ENCODE measurements around the gene DPYSL3.

The DPYSL3 gene

GRCh38 chr5:147361441-147362175 is 148.3 kb downstream of the DPYSL3 start:
- Histone ChIP-seq H3K4me3 (replicated peaks; ENCODE audit: low read depth, low read length) (no peak overlapping the region), H3K27me3 (replicated peaks; ENCODE audit: control insufficient read depth, insufficient read depth, low read length) (no peaks in the 10 kb centered on the region), H3K36me3 (ENCODE audit: control insufficient read depth, insufficient read depth, low read length) (no peaks in the 10 kb centered on the region)
- no peak for TF ChIP-seq CTCF (IDR thresholded peaks at IDR 0.05; ENCODE audit: insufficient read depth, low read length, poor library complexity, severe bottlenecking)
- no peak for DNase-seq (ENCODE audit: extremely low read depth, insufficient read length)

GRCh38 chr5:147360816-147361215 is 149.1 kb downstream of the DPYSL3 start:
- TF ChIP-seq CTCF (IDR thresholded peaks at IDR 0.05; ENCODE audit: insufficient read depth, low read length, poor library complexity, severe bottlenecking): no peak
- H3K27me3 ChIP-seq (replicated peaks; ENCODE audit: control insufficient read depth, insufficient read depth, low read length): no peaks in the 10 kb centered on the region; the same call in 1 of the 2 replicates
- no peak overlapping the region for H3K4me3 ChIP-seq (replicated peaks; ENCODE audit: low read depth, low read length)
- H3K36me3 ChIP-seq (ENCODE audit: control insufficient read depth, insufficient read depth, low read length): no peaks in the 10 kb centered on the region
- DNase-seq (ENCODE audit: extremely low read depth, insufficient read length): no peak

- DNase-seq (ENCODE audit: extremely low read depth, insufficient read length): no peak
- Histone ChIP-seq H3K27me3 (replicated peaks; ENCODE audit: control insufficient read depth, insufficient read depth, low read length) (no peaks in the 10 kb centered on the region; the same call in 1 of the 2 replicates), H3K4me3 (replicated peaks; ENCODE audit: low read depth, low read length) (no peak overlapping the region), H3K36me3 (ENCODE audit: control insufficient read depth, insufficient read depth, low read length) (no peaks in the 10 kb centered on the region)
- TF ChIP-seq CTCF (IDR thresholded peaks at IDR 0.05; ENCODE audit: insufficient read depth, low read length, poor library complexity, severe bottlenecking): no peak
Observed at GRCh38 chr5:147359581-147359980, 150.3 kb downstream of the DPYSL3 start.

- Histone ChIP-seq H3K27me3 (replicated peaks; ENCODE audit: control insufficient read depth, insufficient read depth, low read length) (no peaks in the 10 kb centered on the region; the same call in 1 of the 2 replicates), H3K36me3 (ENCODE audit: control insufficient read depth, insufficient read depth, low read length) (no peaks in the 10 kb centered on the region), H3K4me3 (replicated peaks; ENCODE audit: low read depth, low read length) (no peak overlapping the region)
- TF ChIP-seq CTCF (IDR thresholded peaks at IDR 0.05; ENCODE audit: insufficient read depth, low read length, poor library complexity, severe bottlenecking): no peak
- DNase-seq (ENCODE audit: extremely low read depth, insufficient read length): no peak
Observed at GRCh38 chr5:147359101-147359500, 150.8 kb downstream of the DPYSL3 start.

GRCh38 chr5:147349241-147349640 is 160.6 kb downstream of the DPYSL3 start:
- Histone ChIP-seq H3K27me3 (replicated peaks; ENCODE audit: control insufficient read depth, insufficient read depth, low read length) (0 out of 2 replicates have a peak, but pooled peaks cover 1% of the 10 kb centered on the region), H3K36me3 (ENCODE audit: control insufficient read depth, insufficient read depth, low read length) (no peaks in the 10 kb centered on the region), H3K4me3 (replicated peaks; ENCODE audit: low read depth, low read length) (no peak overlapping the region)
- TF ChIP-seq CTCF (IDR thresholded peaks at IDR 0.05; ENCODE audit: insufficient read depth, low read length, poor library complexity, severe bottlenecking): no peak
- no peak for DNase-seq (ENCODE audit: extremely low read depth, insufficient read length)
